Measurements from ENCODE around the gene DNASE1L1.
A peak's percentile ranks its signal among the peaks of the same experiment; 100 is the strongest.

DNASE1L1 gene

DNA sequence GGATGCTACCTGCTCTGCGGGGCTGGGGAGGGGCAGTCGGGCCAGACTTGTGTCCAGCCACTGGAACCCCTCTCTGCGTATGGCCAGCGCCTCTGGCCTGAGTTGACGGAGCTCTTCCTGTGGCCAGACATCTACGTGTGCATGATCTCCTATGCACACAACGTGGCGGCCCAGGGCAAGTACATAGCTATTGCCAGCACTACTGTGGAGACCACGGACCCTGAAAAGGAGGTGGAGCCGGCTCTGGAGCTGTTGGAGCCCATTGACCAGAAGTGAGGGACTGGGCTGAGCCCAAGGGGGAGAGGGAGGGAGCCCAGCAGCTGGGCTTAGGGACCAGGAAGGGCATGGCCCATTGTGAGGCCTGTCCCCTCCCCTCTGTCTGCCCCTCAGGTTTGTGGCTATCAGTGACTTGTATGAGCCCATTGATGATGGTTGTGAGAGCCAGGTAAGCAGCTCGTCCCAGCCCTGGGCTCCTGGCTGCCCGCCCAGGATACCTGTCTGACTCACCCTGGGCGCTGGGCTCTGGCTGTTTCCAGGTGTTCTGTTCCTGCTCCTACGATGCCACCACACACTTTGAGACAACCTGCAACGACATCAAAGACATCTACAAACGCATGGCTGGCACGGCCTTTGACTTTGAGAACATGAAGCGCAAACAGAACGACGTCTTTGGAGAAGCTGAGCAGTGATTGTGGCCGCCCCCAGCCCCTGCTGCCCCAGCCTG is 33.1 kb upstream of the DNASE1L1 start:
- Mint-ChIP-seq H3K36me3 (ENCODE audit: insufficient read depth) (peaks cover 34% of the 10 kb centered on the region), H3K27me3 (no peaks in the 10 kb centered on the region), H3K4me1 (ENCODE audit: low read depth in 2 of 2) (peaks cover 0 to 23% of the 10 kb centered on the region in 2 donors), H3K27ac (no peak overlapping the region), H3K4me3 (peak overlapping the region in 1 of 2 donors; percentile 38), H3K9me3 (no peaks in the 10 kb centered on the region)
- ATAC-seq (replicated peaks) (no peak), DNase-seq (no peak)

DNA sequence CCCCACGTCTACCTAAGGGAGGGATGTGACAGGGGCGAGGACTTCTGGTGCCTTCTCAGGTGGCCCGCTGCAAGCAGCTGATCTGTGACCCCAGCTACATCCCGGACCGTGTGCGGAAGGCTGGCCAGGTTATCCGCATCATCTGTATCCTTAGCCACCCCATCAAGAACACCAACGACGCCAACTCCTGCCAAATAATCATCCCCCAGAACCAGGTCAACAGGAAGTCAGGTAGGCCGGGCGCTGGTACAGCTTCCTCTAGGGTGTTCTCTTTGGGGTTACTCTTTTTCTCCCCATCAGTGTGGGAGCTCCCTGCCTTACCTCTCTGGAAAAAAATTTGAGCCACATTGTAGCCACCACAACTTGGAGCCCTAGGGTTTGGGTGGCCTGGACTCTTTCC is 32.5 kb upstream of the DNASE1L1 start:
- Mint-ChIP-seq H3K9me3 (no peaks in the 10 kb centered on the region), H3K4me1 (ENCODE audit: low read depth in 2 of 2) (peaks cover 0 to 21% of the 10 kb centered on the region in 2 donors), H3K4me3 (peak overlapping the region in 1 of 2 donors; percentile 38), H3K27ac (no peak overlapping the region), H3K36me3 (ENCODE audit: insufficient read depth) (peaks cover 34% of the 10 kb centered on the region), H3K27me3 (no peaks in the 10 kb centered on the region)
- DNase-seq (peak in 1 of 3 experiments; percentile 20), ATAC-seq (replicated peaks) (peak; percentile 54)

DNA sequence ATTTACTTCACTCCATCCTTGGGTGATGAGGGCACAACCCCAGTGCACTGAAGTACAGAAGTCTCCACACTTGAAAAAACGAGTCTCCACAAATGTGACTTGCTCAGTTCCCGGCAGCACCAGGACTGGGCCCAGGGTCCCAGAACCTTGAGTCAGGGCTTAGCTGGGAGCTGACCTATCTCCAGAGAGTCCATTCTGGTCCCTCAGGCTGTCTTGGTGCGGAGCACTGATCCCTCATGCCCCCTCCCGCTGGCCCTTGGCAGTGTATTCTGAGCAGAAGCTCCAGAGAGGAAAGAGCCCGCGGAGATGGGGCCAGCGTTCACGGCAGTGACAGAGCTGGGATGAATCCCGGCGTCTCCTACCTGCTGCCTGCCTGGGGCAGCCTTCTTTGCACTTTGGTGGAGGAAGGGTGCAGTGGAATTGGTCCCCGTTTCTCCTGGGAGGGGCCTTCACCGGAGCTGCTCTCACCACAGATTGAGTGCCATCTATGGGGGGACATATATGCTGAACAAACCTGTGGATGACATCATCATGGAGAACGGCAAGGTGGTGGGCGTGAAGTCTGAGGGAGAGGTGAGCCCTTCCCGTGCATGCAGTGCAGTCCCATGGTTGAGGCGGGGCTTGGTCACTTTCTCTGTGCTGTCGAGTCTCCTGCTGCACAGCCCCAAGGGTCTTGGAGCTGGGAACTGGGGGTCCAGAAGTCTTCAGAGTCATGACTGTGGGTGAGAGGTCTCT is 31.7 kb upstream of the DNASE1L1 start:
- peaks cover 4 to 20% of the 10 kb centered on the region in 2 donors for H3K4me1 Mint-ChIP-seq (ENCODE audit: low read depth in 2 of 2)
- peaks cover 40% of the 10 kb centered on the region for H3K36me3 Mint-ChIP-seq (ENCODE audit: insufficient read depth)
- DNase-seq (no peak), ATAC-seq (replicated peaks) (no peak)
- no peaks in the 10 kb centered on the region for H3K9me3 Mint-ChIP-seq
- H3K27me3 Mint-ChIP-seq, result no peaks in the 10 kb centered on the region
- H3K27ac Mint-ChIP-seq, result no peak overlapping the region
- peak overlapping the region in 1 of 2 donors; percentile 38 for H3K4me3 Mint-ChIP-seq

DNA sequence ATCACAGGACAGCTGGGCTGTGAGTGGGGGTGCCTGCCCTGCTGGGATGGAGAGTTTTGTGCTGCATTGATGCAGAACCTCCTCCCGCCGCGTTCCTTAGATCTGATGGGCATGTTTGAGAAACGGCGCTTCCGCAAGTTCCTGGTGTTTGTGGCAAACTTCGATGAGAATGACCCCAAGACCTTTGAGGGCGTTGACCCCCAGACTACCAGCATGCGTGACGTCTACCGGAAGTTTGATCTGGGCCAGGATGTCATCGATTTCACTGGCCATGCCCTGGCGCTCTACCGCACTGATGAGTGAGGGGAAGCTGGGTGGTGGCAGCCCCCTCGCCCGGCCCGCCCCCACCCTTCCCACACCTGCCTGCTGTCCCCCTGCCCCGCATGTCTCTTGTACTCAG is 30.8 kb upstream of the DNASE1L1 start:
- H3K9me3 Mint-ChIP-seq, result no peaks in the 10 kb centered on the region
- H3K27ac Mint-ChIP-seq, result no peak overlapping the region
- peaks cover 4 to 20% of the 10 kb centered on the region in 2 donors for H3K4me1 Mint-ChIP-seq (ENCODE audit: low read depth in 2 of 2)
- no peak for DNase-seq
- no peaks in the 10 kb centered on the region for H3K27me3 Mint-ChIP-seq
- H3K4me3 Mint-ChIP-seq, result no peak overlapping the region
- peaks cover 44% of the 10 kb centered on the region for H3K36me3 Mint-ChIP-seq (ENCODE audit: insufficient read depth)
- ATAC-seq (replicated peaks), result no peak

DNA sequence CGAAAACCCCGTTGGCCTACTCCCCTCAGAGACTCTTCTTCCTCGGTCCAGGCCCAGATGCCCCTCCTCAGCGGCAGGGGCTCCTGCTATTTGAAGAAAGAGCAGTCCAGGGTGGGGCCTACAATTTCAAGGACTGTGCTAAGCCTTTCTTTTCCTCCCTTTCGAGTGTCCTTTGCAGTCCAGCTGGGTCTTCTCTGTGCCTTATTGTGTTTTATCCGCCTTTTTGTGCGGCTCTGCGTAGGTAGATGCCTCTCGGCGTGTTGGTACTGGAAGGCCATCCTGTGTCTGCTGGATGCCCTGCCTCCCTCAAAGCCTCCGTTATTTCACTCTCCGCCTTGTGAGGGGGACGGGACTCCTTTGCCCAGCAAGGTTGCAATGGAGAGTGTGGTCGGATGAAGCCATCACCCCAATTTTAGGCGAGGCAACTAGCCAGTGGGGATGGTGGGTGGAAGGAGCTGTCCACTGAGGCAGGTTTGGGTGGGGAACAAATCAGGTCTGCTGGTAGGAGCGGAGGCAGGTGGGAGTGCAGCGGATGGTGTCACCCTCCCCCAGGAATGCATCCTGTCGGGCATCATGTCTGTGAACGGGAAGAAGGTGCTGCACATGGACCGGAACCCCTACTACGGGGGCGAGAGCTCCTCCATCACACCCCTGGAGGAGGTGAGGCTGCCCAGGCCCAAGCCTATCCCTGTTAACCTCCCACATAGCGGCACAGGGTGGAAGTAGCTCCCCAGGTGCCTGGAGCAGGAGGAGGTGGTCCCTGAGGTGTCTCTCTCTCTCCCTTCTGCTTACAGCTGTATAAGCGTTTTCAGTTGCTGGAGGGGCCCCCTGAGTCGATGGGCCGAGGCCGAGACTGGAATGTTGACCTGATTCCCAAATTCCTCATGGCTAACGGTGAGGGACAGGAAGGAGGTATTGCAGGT is 29.2 kb upstream of the DNASE1L1 start:
- H3K27me3 Mint-ChIP-seq, result no peaks in the 10 kb centered on the region
- H3K27ac Mint-ChIP-seq, result peak overlapping the region; percentile 85 to 87
- H3K9me3 Mint-ChIP-seq, result no peaks in the 10 kb centered on the region
- ATAC-seq (replicated peaks) (no peak), DNase-seq (no peak)
- peaks cover 47% of the 10 kb centered on the region for H3K36me3 Mint-ChIP-seq (ENCODE audit: insufficient read depth)
- H3K4me3 Mint-ChIP-seq, result peak overlapping the region; percentile 81 to 89
- H3K4me1 Mint-ChIP-seq (ENCODE audit: low read depth in 2 of 2), result peaks cover 4 to 17% of the 10 kb centered on the region in 2 donors

DNA sequence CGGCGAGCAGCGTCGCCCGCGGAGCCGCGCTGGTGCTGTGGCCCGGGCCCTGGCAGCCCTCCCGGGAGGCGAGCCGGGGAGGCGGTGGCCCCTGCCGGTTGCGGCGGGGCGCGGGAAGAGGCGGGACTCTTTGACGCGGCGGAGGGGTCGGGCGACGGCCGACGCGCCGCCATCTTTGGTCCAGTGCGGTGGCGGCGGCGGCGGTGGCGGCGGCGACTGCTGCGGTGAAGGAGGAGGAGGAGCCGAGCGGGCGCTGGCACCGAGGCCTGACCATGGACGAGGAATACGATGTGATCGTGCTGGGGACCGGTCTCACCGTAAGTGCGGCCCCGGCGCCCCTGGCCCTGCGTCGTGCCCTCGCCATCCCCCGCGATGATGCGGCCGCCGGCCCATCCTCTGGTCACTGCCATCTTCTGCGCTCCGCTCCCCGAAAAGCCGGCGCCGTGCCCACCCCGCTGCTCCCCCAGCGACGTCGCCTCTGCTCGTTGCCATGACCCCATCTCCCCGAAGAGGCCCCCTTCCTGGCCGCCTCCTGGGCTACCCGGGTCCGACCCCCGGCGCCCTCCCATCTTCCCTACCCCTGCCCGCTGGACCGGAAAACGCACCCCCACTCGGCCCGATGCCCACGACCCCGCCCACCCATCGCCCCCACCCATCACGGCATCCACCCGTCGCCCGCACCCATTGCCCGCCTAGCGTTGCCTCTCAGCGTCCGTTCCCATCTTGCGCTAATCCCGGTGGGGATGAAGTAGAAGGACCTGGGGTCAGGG is 28.1 kb upstream of the DNASE1L1 start, which contains the start of gene GDI1:
GDI1 (plus strand) TSS at position 172 of the 770 bp plus-strand sequence; CDS start at position 273, 101 bp downstream.
- Mint-ChIP-seq H3K4me3 (peak within 1 kb of the TSS; percentile 81 to 89), H3K9me3 (no peaks in the 10 kb centered on the region), H3K4me1 (ENCODE audit: low read depth in 2 of 2) (peaks cover 4 to 17% of the 10 kb centered on the region in 2 donors), H3K27me3 (no peaks in the 10 kb centered on the region), H3K27ac (peak within 1 kb of the TSS; percentile 87 to 88), H3K36me3 (ENCODE audit: insufficient read depth) (peaks cover 47% of the 10 kb centered on the region)
- peak; percentile 61 for ATAC-seq (replicated peaks)
- DNase-seq, result peak; percentile 45 to 53 (median 52)

DNA sequence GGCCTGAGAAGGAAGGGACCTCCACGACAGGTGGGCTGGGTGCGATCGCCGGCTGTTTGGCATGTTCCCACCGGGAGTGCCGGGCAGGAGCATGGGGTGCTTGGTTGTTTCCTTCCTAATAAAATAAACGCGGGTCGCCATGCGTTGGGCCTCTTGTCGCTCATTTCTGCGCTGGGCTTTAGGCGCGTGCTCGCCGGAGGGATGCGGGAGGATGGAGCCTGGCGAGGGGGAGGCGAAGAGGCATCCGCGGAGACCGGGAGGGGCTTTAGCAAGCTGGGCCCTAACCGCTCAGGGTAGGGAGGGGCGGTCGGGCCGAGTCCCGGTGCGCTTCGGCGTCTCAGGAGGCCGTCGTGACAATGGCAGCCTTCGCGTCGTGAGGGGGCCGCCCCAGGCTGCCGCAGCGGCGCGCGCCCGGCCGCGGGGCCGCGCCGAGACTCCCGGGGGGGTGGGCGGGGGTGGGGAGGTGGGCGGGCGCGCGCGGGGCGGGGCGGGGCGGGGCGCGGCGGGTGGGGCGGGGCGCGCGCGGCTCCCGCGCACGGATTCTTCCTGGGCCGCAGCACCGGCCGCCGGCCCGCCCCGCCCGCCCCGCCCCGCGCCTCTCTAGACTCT is 27.4 kb upstream of the DNASE1L1 start:
- H3K4me3 Mint-ChIP-seq, result peak overlapping the region; percentile 78 to 89
- peaks cover 41% of the 10 kb centered on the region for H3K36me3 Mint-ChIP-seq (ENCODE audit: insufficient read depth)
- peak overlapping the region; percentile 86 to 88 for H3K27ac Mint-ChIP-seq

DNA sequence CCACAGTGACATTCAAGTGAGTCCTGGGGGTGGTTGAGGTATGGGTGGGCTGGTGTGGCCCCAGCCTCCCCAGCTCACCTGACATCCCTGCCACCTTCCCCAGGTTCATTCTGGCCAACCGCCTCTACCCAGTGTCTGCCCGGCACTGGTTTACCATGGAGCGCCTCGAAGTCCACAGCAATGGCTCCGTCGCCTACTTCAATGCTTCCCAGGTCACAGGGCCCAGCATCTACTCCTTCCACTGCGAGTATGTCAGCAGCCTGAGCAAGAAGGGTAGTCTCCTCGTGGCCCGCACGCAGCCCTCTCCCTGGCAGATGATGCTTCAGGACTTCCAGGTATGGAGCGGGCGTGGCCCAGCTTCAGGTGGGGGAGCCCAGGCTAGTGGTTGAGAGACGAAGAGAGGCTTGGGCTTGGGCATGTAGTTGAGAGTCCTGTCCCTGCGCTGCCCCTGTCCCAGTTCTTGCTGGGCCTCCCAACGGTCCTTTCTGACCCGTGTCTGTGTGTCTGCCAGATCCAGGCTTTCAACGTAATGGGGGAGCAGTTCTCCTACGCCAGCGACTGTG is 26.2 kb upstream of the DNASE1L1 start:
- peak overlapping the region in 1 of 2 donors; percentile 17 for H3K27ac Mint-ChIP-seq
- H3K4me3 Mint-ChIP-seq, result no peak overlapping the region
- H3K9me3 Mint-ChIP-seq, result no peaks in the 10 kb centered on the region
- no peak for ATAC-seq (replicated peaks)
- H3K4me1 Mint-ChIP-seq (ENCODE audit: low read depth in 2 of 2), result peaks cover 10 to 20% of the 10 kb centered on the region in 2 donors
- H3K36me3 Mint-ChIP-seq (ENCODE audit: insufficient read depth), result peaks cover 32% of the 10 kb centered on the region
- no peaks in the 10 kb centered on the region for H3K27me3 Mint-ChIP-seq
- DNase-seq, result no peak

More for the DNA sequence above, 27.4 kb upstream of the DNASE1L1 start:
- H3K4me1 Mint-ChIP-seq (ENCODE audit: low read depth in 2 of 2), result peaks cover 4 to 13% of the 10 kb centered on the region in 2 donors
- H3K27me3 Mint-ChIP-seq, result no peaks in the 10 kb centered on the region
- ATAC-seq (replicated peaks) (peak; percentile 72), DNase-seq (peak; percentile 32 to 52 (median 34))
- H3K9me3 Mint-ChIP-seq, result no peaks in the 10 kb centered on the region

DNA sequence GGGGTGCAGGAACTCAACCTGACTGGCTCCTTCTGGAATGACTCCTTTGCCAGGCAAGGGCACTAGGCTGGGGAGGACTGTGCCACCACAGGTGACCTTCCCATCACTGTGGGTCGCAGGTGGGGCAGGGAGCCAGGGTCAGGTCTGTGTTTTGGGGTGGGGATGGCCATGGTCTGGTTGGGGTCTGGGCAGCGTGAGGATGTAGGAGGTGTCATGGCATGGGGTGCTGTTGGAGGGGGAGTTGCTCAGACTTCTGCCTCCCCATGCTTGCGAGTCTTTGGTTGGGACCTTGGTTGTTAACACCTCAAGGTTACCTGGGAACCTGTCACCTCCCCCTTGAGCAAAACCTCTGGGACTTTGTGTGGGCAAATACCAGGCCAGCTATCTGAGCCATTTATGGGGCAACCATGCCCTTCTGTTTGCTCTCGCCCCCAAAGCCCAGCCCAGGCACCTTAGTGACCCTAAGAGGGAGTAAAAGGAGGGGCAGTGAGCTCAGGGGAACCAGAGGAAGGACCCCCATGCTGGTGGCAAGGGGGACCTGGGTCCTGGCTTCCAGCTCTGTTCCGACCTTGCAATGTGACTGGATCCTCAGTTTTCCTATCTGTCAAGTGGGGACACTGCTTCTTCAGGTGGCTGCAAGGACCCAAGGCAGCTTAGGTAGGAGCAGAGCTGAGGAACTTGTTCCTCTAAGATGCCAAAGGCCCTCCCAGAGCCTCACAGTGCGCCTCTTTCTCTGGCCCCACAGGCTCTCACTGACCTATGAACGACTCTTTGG is 25.5 kb upstream of the DNASE1L1 start:
- H3K27ac Mint-ChIP-seq, result peak overlapping the region in 1 of 2 donors; percentile 17
- peaks cover 14 to 18% of the 10 kb centered on the region in 2 donors for H3K4me1 Mint-ChIP-seq (ENCODE audit: low read depth in 2 of 2)
- H3K27me3 Mint-ChIP-seq, result no peaks in the 10 kb centered on the region
- H3K36me3 Mint-ChIP-seq (ENCODE audit: insufficient read depth), result peaks cover 33% of the 10 kb centered on the region
- no peak overlapping the region for H3K4me3 Mint-ChIP-seq
- DNase-seq (no peak), ATAC-seq (replicated peaks) (no peak)
- H3K9me3 Mint-ChIP-seq, result no peaks in the 10 kb centered on the region

DNA sequence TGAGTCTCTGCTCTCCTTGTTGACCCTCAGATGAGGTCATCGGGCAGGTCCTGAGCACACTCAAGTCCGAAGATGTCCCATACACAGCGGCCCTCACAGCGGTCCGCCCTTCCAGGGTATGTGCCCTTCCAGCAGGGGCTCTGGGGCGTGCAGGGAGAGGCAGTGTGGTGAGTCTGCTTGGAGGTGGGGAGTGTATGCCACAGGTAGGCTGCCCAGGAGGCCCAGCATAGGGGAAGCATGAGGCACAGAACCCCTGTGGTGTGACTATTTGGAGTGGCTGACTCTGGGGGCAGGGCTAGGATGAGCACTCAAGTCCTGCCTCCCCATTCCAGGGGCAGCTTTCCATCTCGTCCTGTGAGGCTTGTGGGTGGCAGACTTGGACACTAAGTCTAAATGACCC is 24.6 kb upstream of the DNASE1L1 start:
- no peak for ATAC-seq (replicated peaks)
- DNase-seq, result no peak
- H3K27me3 Mint-ChIP-seq, result no peaks in the 10 kb centered on the region
- no peak overlapping the region for H3K4me3 Mint-ChIP-seq
- H3K9me3 Mint-ChIP-seq, result no peaks in the 10 kb centered on the region
- H3K36me3 Mint-ChIP-seq (ENCODE audit: insufficient read depth), result peaks cover 35% of the 10 kb centered on the region
- peaks cover 19 to 20% of the 10 kb centered on the region in 2 donors for H3K4me1 Mint-ChIP-seq (ENCODE audit: low read depth in 2 of 2)
- no peak overlapping the region for H3K27ac Mint-ChIP-seq

DNA sequence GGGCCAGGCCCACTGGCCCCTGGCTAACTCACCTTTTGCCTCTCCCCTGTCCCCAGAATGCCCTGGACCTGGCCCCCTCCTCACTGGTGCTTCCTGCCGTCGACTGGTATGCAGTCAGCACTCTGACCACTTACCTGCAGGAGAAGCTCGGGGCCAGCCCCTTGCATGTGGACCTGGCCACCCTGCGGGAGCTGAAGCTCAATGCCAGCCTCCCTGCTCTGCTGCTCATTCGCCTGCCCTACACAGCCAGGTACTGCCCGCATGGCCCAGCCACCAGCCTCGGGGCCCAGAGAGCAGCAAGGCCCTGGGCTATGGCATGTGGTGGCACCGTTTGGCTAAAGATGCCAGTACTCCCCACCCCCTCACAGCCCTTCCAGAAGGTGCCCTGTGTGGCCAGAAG is 23.2 kb upstream of the DNASE1L1 start:
- Mint-ChIP-seq H3K4me1 (ENCODE audit: low read depth in 2 of 2) (peaks cover 19 to 23% of the 10 kb centered on the region in 2 donors), H3K27me3 (no peaks in the 10 kb centered on the region), H3K27ac (peak overlapping the region in 1 of 2 donors; percentile 72), H3K36me3 (ENCODE audit: insufficient read depth) (peaks cover 29% of the 10 kb centered on the region), H3K9me3 (no peaks in the 10 kb centered on the region), H3K4me3 (no peak overlapping the region)
- DNase-seq (no peak), ATAC-seq (replicated peaks) (no peak)

Data from effector memory CD8-positive, alpha-beta T cell (primary cell).